SU-DHL-6 (cell line): Measurements from ENCODE around the gene SLC24A2.

Experiments used
- H2AFZ ChIP-seq: fragments of 200-600 bp; sonication (generic); 2 replicates; pipeline ENCODE4 v1.6.1; 2014; ENCODE audit warnings: low read depth, mild to moderate bottlenecking, moderate library complexity, mixed read lengths, antibody characterized with exemption, low read length; ENCODE audit not compliant: severe bottlenecking
- H3F3A ChIP-seq: fragments of 200-600 bp; shearing (Covaris generic); 2 replicates; pipeline ENCODE4 v1.6.0; 2016; ENCODE audit warnings: antibody characterized with exemption, mild to moderate bottlenecking; ENCODE audit not compliant: insufficient read depth
- H3K27ac ChIP-seq: fragments of 200-600 bp; sonication (generic); 2 replicates; pipeline ENCODE4 v1.5.1; 2016; ENCODE audit warnings: low read depth, mild to moderate bottlenecking, low read length, moderate library complexity, mixed read lengths
- H3K27me3 ChIP-seq: fragments of 200-600 bp; sonication (generic), shearing (Covaris generic); 2 replicates; pipeline ENCODE4 v1.6.0; 2014; ENCODE audit warnings: mild to moderate bottlenecking, low read length
- H3K36me3 ChIP-seq: fragments of 200-600 bp; sonication (generic); 2 replicates; pipeline ENCODE4 v1.6.1; 2014; ENCODE audit warnings: mild to moderate bottlenecking, low read length, mixed read lengths
- H3K4me2 ChIP-seq: fragments of 300-600, 200-600 bp; shearing (Covaris generic), sonication (generic); 2 replicates; pipeline ENCODE4 v1.6.0; 2014; ENCODE audit warnings: low read length, low read depth, mild to moderate bottlenecking; ENCODE audit not compliant: poor library complexity, severe bottlenecking
- H3K4me3 ChIP-seq: fragments of 200-600 bp; sonication (generic); 2 replicates; pipeline ENCODE4 v1.5.1; 2014; ENCODE audit warnings: antibody characterized with exemption, low read length, mild to moderate bottlenecking, mixed read lengths; ENCODE audit not compliant: insufficient read depth, poor library complexity, severe bottlenecking
- H3K79me2 ChIP-seq: fragments of 200-600 bp; sonication (generic); 2 replicates; pipeline ENCODE4 v1.6.1; 2014; ENCODE audit warnings: mild to moderate bottlenecking, low read length, moderate library complexity; ENCODE audit not compliant: insufficient read depth
- H3K9ac ChIP-seq: fragments of 200-600 bp; sonication (generic); 2 replicates; pipeline ENCODE4 v1.7.0; 2014; ENCODE audit warnings: mild to moderate bottlenecking, low read length
- H3K9me2 ChIP-seq: fragments of 200-600 bp; sonication (generic); replicated peaks from 2 replicates; pipeline ENCODE4 v1.6.1; 2014; ENCODE audit warnings: low read length; ENCODE audit not compliant: insufficient read depth
- H3K9me3 ChIP-seq: fragments of 200-600 bp; sonication (generic); 2 replicates; pipeline ENCODE4 v1.6.1; 2014; ENCODE audit warnings: low read length, mixed read lengths; ENCODE audit not compliant: insufficient read depth
- H4K20me1 ChIP-seq: fragments of 200-600 bp; sonication (generic); 2 replicates; pipeline ENCODE4 v1.6.1; 2014; ENCODE audit warnings: low read depth, mild to moderate bottlenecking, antibody characterized with exemption, low read length, moderate library complexity, mixed read lengths
- EZH2phosphoT487 ChIP-seq: fragments of 200-600 bp; sonication (generic), shearing (Covaris generic); conservative IDR thresholded peaks from 2 replicates; pipeline ENCODE4 v1.6.1; 2018; ENCODE audit warnings: mild to moderate bottlenecking, antibody characterized with exemption, low read length, moderate library complexity, mixed read lengths
- TF ChIP-seq, protein P1 (sequence below): fragments of 200-600 bp; sonication (generic); IDR thresholded peaks from one replicate; pipeline ENCODE4 v1.5.1; 2017; ENCODE audit warnings: antibody characterized with exemption, mild to moderate bottlenecking, low read length, moderate library complexity; ENCODE audit not compliant: insufficient read depth, poor library complexity, severe bottlenecking

The SLC24A2 gene

DNA sequence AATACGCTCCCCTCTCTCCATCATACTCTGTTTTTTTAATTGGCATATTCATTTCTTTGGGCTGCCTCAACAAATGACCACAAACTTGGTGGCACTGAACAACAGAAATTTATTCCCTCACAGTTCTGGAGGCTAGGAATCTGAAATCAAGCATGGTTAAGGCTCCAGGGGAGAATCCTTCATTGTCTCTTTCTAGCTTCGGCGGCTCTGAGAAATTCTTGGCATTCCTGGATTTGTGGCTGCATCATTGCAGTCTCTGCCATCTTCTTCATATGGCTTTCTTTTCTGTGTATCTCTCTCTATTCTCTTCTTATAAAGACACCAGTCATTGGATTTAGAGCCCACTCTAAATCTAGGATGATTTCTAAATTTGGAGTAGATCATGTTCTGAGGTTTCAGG lies 10.9 kb upstream of the SLC24A2 start:
- H4K20me1 ChIP-seq: no peaks in the 10 kb centered on the region
- no peak overlapping the region for H3K4me2 ChIP-seq
- no peak overlapping the region for H3K9ac ChIP-seq
- no peaks in the 10 kb centered on the region for H3K9me3 ChIP-seq
- H3K36me3 ChIP-seq: no peaks in the 10 kb centered on the region
- TF ChIP-seq EZH2phosphoT487: no peak
- TF ChIP-seq, protein P1, sequence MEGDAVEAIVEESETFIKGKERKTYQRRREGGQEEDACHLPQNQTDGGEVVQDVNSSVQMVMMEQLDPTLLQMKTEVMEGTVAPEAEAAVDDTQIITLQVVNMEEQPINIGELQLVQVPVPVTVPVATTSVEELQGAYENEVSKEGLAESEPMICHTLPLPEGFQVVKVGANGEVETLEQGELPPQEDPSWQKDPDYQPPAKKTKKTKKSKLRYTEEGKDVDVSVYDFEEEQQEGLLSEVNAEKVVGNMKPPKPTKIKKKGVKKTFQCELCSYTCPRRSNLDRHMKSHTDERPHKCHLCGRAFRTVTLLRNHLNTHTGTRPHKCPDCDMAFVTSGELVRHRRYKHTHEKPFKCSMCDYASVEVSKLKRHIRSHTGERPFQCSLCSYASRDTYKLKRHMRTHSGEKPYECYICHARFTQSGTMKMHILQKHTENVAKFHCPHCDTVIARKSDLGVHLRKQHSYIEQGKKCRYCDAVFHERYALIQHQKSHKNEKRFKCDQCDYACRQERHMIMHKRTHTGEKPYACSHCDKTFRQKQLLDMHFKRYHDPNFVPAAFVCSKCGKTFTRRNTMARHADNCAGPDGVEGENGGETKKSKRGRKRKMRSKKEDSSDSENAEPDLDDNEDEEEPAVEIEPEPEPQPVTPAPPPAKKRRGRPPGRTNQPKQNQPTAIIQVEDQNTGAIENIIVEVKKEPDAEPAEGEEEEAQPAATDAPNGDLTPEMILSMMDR: no peak
- no peaks in the 10 kb centered on the region for H3K9me2 ChIP-seq
- no peaks in the 10 kb centered on the region for H3K79me2 ChIP-seq
- H3K4me3 ChIP-seq: no peak overlapping the region
- H3K27ac ChIP-seq: no peak overlapping the region
- no peaks in the 10 kb centered on the region for H3K27me3 ChIP-seq
- no peak overlapping the region for H2AFZ ChIP-seq
- H3F3A ChIP-seq: no peaks in the 10 kb centered on the region

DNA sequence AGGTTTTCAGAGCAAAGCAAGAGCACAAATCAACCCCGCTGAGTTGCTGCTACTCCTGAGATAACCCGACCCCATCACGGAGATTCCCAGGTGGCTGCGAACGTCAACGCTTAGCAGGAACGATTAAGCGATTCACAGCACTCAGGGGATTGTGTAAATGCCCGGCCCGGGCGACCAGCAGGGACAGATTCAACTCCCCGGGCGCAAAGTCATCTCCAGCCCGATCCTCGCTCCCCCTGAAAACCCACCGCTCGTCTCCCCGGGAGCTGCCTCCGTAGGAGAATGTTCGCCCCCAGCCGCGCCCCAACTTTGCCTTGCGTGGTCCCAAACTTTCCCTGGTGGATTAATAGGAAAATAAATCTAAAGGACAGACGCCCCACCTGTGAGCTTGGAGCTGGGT lies 685 bp downstream of the SLC24A2 start:
- H3F3A ChIP-seq: no peaks in the 10 kb centered on the region
- no peak overlapping the region for H3K9ac ChIP-seq
- no peaks in the 10 kb centered on the region for H3K27me3 ChIP-seq
- no peaks in the 10 kb centered on the region for H3K9me3 ChIP-seq
- H3K4me2 ChIP-seq: no peak overlapping the region
- no peak for TF ChIP-seq EZH2phosphoT487
- TF ChIP-seq, protein P1: no peak
- no peaks in the 10 kb centered on the region for H3K79me2 ChIP-seq
- no peak overlapping the region for H3K4me3 ChIP-seq
- no peaks in the 10 kb centered on the region for H4K20me1 ChIP-seq
- no peaks in the 10 kb centered on the region for H3K9me2 ChIP-seq
- H3K27ac ChIP-seq: no peak overlapping the region
- H3K36me3 ChIP-seq: no peaks in the 10 kb centered on the region
- H2AFZ ChIP-seq: no peak overlapping the region

DNA sequence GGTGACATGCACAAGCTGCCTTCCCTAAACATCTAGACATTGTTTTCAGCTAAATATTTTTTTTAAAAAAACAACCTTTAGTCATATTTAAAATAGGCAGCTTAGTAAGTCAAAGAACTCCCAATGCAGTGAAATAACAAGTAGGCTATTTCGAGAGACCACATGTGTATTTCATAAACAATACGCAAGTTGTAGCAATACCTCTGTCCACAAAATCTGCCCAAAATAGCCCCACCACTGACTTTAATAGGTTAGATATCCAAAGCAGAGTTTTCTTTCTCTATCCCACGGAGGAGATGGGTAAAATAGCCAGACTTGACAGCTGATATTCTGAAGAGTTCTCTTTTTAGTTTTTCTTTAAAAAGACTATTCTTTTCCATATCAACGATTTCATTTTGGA lies 1.2 kb downstream of the SLC24A2 start:
- H3K9me3 ChIP-seq: no peaks in the 10 kb centered on the region
- no peak overlapping the region for H3K4me2 ChIP-seq
- TF ChIP-seq, protein P1: no peak
- H3K79me2 ChIP-seq: no peaks in the 10 kb centered on the region
- no peak overlapping the region for H2AFZ ChIP-seq
- H3K27me3 ChIP-seq: no peaks in the 10 kb centered on the region
- no peak overlapping the region for H3K27ac ChIP-seq
- no peaks in the 10 kb centered on the region for H3K36me3 ChIP-seq
- H3K4me3 ChIP-seq: no peak overlapping the region
- no peaks in the 10 kb centered on the region for H3K9me2 ChIP-seq
- no peak overlapping the region for H3K9ac ChIP-seq
- no peaks in the 10 kb centered on the region for H3F3A ChIP-seq
- H4K20me1 ChIP-seq: no peaks in the 10 kb centered on the region

DNA sequence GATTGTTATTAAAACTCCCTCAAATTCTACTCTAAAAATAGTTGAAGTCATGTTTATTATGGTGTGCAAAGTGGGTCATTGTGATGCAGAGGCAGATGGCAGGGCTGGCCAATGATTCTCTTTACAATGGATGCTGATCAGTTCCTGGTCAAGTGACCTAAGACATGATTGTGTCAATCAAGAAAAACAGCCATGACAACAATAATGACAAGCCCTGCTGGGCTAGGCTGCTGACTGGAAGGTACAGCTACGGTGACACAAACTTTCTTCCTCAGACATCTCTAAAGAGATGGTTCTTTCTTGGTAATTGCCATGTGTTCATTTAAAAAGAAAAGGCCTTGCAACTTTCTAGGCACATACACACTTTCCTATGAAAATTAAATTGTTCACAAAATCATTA lies 3.6 kb downstream of the SLC24A2 start:
- no peak overlapping the region for H3K9ac ChIP-seq

More for the DNA sequence above, 3.6 kb downstream of the SLC24A2 start:
- no peaks in the 10 kb centered on the region for H3K9me2 ChIP-seq
- no peaks in the 10 kb centered on the region for H3K36me3 ChIP-seq
- no peak overlapping the region for H3K4me3 ChIP-seq
- no peaks in the 10 kb centered on the region for H3K9me3 ChIP-seq
- H2AFZ ChIP-seq: no peak overlapping the region
- no peak overlapping the region for H3K4me2 ChIP-seq
- no peaks in the 10 kb centered on the region for H3K79me2 ChIP-seq
- H3F3A ChIP-seq: no peaks in the 10 kb centered on the region
- no peaks in the 10 kb centered on the region for H3K27me3 ChIP-seq
- no peaks in the 10 kb centered on the region for H4K20me1 ChIP-seq
- H3K27ac ChIP-seq: no peak overlapping the region
- TF ChIP-seq EZH2phosphoT487: no peak
- TF ChIP-seq, protein P1: no peak
